Panc1 (cell line): ENCODE data around the gene TDRKH. TPM values are rescaled to one million over a fixed set of nuclear protein-coding genes. Genes with fewer than 3 reads are reported as not detected.

Experiments
- ATAC-seq: fragments of 200-7000 bp; cut with Tn5 transposase; 2 replicates; pipeline ENCODE4 v1.9.1; 2020; ENCODE audit warnings: mild to moderate bottlenecking, moderate library complexity
- BruUV-seq: library from RNA; stranded (reverse); fragments of 400-500 nt; replicated peaks from 2 replicates; lab custom pipeline; 2021; lab: Mats Ljungman, UMichigan
- CTCF ChIA-PET: fragments of 300-600 bp; sonication (Branson Sonifier 250); formaldehyde crosslinking; loops from one replicate; lab custom pipeline; 2022; ENCODE audit warnings: antibody characterized with exemption; lab: Charles Lee
- POLR2A ChIA-PET: fragments of 300-600 bp; sonication (Branson Sonifier 250); formaldehyde crosslinking; loops from one replicate; lab custom pipeline; 2022; ENCODE audit warnings: antibody characterized with exemption; lab: Charles Lee
- DNase-seq: peaks from one replicate; pipeline ENCODE4 v3.0.0-alpha.2; 2010; ENCODE audit warnings: low read depth, low spot score
- H3K27ac ChIP-seq: 2 replicates; pipeline ENCODE4 v1.5.1; 2011; ENCODE audit warnings: mild to moderate bottlenecking, low read length, inconsistent platforms
- H3K27me3 ChIP-seq: fragments of 200-500 bp; sonication (Bioruptor generic); 2 replicates; pipeline ENCODE4 v1.6.0; 2014; ENCODE audit warnings: low read length, inconsistent platforms; ENCODE audit not compliant: control insufficient read depth, insufficient read depth
- H3K36me3 ChIP-seq: fragments of 200-500 bp; sonication (Bioruptor generic); 2 replicates; pipeline ENCODE4 v1.5.1; 2014; ENCODE audit warnings: inconsistent platforms, mild to moderate bottlenecking, low read length, moderate library complexity; ENCODE audit not compliant: control insufficient read depth, insufficient read depth
- H3K4me1 ChIP-seq: 2 replicates; pipeline ENCODE4 v1.5.1; 2011; ENCODE audit warnings: inconsistent platforms, mild to moderate bottlenecking, low read length, moderate library complexity; ENCODE audit not compliant: control insufficient read depth, insufficient read depth
- H3K4me3 ChIP-seq, 2 experiments: 2 replicates each; pipeline ENCODE4 v1.5.1; 2011 to 2012; ENCODE audit warnings: low read depth in 2 of 2, low read length in 2 of 2, mild to moderate bottlenecking in 2 of 2, inconsistent platforms in 1 of 2, moderate library complexity in 1 of 2
- H3K9me3 ChIP-seq: fragments of 200-500 bp; sonication (Bioruptor generic); 2 replicates; pipeline ENCODE4 v1.5.1; 2014; ENCODE audit warnings: low read depth, mild to moderate bottlenecking, inconsistent platforms, low read length, moderate library complexity; ENCODE audit not compliant: control insufficient read depth, insufficient read depth
- CTCF ChIP-seq: fragments of 450-650 bp; IDR thresholded peaks from 2 replicates; pipeline ENCODE4 v1.5.1; 2017; ENCODE audit warnings: mild to moderate bottlenecking
- POLR2AphosphoS5 ChIP-seq: IDR thresholded peaks from 2 replicates; pipeline ENCODE4 v1.6.1; 2012; ENCODE audit warnings: mild to moderate bottlenecking, low read depth, low read length, moderate library complexity
- SIN3A ChIP-seq: IDR thresholded peaks from 2 replicates; pipeline ENCODE4 v1.6.1; 2012; ENCODE audit warnings: low read depth, mild to moderate bottlenecking, low read length, moderate library complexity, borderline replicate concordance; ENCODE audit not compliant: insufficient read depth
- TCF7L2 ChIP-seq: IDR thresholded peaks from 2 replicates; pipeline ENCODE4 v1.6.1; 2011; ENCODE audit warnings: mild to moderate bottlenecking, low read depth, low read length, inconsistent platforms
- in situ Hi-C: cut with HindIII; loops from 2 replicates; pipeline ENCODE4 v1.10.0; 2016; ENCODE audit warnings: low sequenced_read_pairs, low pct_unique_long_range_greater_than_20kb
- intact Hi-C: fragments of 100-400 bp; cut with micrococcal nuclease; formaldehyde crosslinking; loops from one replicate; pipeline ENCODE4 v1.10.0; 2022; ENCODE audit not compliant: unreplicated experiment
- total RNA-seq: library from RNA; stranded (reverse); gene quantifications from one replicate; pipeline ENCODE4 v1.2.1, GENCODE V29; 2021; ENCODE audit not compliant: unreplicated experiment
- TF ChIP-seq, protein P1 (sequence below), 2 experiments: IDR thresholded peaks; 2 replicates each; pipeline ENCODE4 v1.6.1; 2011 to 2012; ENCODE audit warnings: low read depth in 2 of 2, control low read depth in 1 of 2, low read length in 1 of 2, mild to moderate bottlenecking in 1 of 2, moderate library complexity in 1 of 2; ENCODE audit not compliant: insufficient read depth in 1 of 2

Gene TDRKH
- total RNA-seq, 1 experiment from 2014 or later: 33.6 TPM

GRCh38 chr1:151837884-151838221, 47.6 kb upstream of the TDRKH start (continued):
- no peak for TF ChIP-seq TCF7L2

DNA sequence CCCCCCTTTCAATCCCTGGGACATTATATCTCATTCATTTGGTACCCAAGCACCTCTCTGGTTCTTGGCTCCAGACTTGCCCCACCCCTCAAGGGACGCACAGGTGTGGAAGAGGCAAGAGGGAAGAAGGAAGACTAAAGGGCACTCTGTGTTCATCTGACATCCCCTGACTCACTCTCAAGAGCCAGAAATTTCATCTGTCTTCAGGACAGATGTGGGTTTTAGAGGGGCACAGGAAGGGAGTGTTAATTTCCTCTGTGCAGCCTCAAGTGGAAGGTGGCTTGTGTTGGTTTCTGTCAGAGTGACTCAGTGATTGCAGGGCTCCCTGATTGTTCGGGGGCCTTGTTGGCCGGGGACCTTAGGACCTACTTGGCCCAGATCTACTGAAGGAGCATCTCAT, 46.9 kb upstream of the TDRKH start:
- ChIA-PET POLR2A (no interaction called here), CTCF (interaction anchor here (0.5 to 1.1 kb wide), 6 partner anchors 38 to 737 kb away, joined by 3 to 9 read pairs (median 3); partner anchors contain the start of gene THEM4)
- Histone ChIP-seq H3K27me3 (no peaks in the 10 kb centered on the region), H3K9me3 (no peaks in the 10 kb centered on the region), H3K4me1 (peaks cover 10% of the 10 kb centered on the region), H3K27ac (no peak overlapping the region), H3K4me3 (no peak overlapping the region), H3K36me3 (no peaks in the 10 kb centered on the region)
- in situ Hi-C loops (no loop called here), intact Hi-C loops (loop anchor here (2.0 to 10.0 kb wide), 4 partner anchors 74 to 392 kb away; partner anchors contain the start of gene MRPL9)
- no TSS peak for BruUV-seq
- ATAC-seq: no peak
- no peak for DNase-seq
- TF ChIP-seq, protein P1, sequence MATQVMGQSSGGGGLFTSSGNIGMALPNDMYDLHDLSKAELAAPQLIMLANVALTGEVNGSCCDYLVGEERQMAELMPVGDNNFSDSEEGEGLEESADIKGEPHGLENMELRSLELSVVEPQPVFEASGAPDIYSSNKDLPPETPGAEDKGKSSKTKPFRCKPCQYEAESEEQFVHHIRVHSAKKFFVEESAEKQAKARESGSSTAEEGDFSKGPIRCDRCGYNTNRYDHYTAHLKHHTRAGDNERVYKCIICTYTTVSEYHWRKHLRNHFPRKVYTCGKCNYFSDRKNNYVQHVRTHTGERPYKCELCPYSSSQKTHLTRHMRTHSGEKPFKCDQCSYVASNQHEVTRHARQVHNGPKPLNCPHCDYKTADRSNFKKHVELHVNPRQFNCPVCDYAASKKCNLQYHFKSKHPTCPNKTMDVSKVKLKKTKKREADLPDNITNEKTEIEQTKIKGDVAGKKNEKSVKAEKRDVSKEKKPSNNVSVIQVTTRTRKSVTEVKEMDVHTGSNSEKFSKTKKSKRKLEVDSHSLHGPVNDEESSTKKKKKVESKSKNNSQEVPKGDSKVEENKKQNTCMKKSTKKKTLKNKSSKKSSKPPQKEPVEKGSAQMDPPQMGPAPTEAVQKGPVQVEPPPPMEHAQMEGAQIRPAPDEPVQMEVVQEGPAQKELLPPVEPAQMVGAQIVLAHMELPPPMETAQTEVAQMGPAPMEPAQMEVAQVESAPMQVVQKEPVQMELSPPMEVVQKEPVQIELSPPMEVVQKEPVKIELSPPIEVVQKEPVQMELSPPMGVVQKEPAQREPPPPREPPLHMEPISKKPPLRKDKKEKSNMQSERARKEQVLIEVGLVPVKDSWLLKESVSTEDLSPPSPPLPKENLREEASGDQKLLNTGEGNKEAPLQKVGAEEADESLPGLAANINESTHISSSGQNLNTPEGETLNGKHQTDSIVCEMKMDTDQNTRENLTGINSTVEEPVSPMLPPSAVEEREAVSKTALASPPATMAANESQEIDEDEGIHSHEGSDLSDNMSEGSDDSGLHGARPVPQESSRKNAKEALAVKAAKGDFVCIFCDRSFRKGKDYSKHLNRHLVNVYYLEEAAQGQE (IDR thresholded peaks at IDR 0.05; ENCODE audit: insufficient read depth in 1 of 2, low read depth in 2 of 2, low read length in 1 of 2): no peak
- TF ChIP-seq SIN3A (no peak), POLR2AphosphoS5 (no peak), TCF7L2 (no peak), CTCF (no peak)

GRCh38 chr1:151835596-151835995, 45.3 kb upstream of the TDRKH start:
- TF ChIP-seq TCF7L2 (no peak), CTCF (no peak), POLR2AphosphoS5 (no peak), SIN3A (no peak)
- TF ChIP-seq, protein P1 (IDR thresholded peaks at IDR 0.05; ENCODE audit: insufficient read depth in 1 of 2, low read depth in 2 of 2, low read length in 1 of 2): no peak
- Histone ChIP-seq H3K27me3 (no peaks in the 10 kb centered on the region), H3K4me1 (peaks cover 10% of the 10 kb centered on the region), H3K27ac (no peak overlapping the region), H3K9me3 (no peaks in the 10 kb centered on the region), H3K4me3 (no peak overlapping the region), H3K36me3 (no peaks in the 10 kb centered on the region)
- POLR2A ChIA-PET: no interaction called here
- CTCF ChIA-PET: interaction anchor here (0.6 to 0.8 kb wide), 2 partner anchors 124 to 404 kb away, joined by 4 read pairs; no protein-coding TSS in a partner anchor
- no TSS peak for BruUV-seq
- no peak for DNase-seq
- no peak for ATAC-seq
- in situ Hi-C loops: no loop called here
- intact Hi-C loops: loop anchor here (10.0 kb wide), 3 partner anchors 141 to 391 kb away; no protein-coding TSS in a partner anchor
